ENCODE results near the gene L1TD1.
A peak's percentile ranks its signal among the peaks of the same experiment; 100 is the strongest.

Gene L1TD1

DNA sequence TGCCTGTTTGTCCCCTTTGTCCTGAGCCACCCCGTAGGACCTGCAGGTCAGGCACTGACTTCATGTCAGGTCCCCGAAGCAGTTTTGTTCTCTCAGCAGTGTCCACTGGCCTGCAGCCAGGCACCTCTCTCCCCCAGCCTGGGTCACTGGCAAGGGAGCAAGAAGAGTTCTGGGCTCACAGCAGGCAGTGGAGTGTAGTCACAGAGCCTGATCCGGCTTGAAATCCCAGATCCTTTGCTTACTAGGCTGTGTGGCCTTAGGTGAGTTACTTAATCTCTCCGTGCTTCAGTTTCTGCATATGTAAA lies 34.2 kb downstream of the L1TD1 start:
- H3K27ac ChIP-seq: no peak overlapping the region
- H3K9ac ChIP-seq: no peak overlapping the region
- no peak for TF ChIP-seq Cebpa-rat (IDR thresholded peaks at IDR 0.05)
- H3K9me3 ChIP-seq (replicated peaks in 1 of 11): no peaks in the 10 kb centered on the region
- H3K36me3 ChIP-seq: no peaks in the 10 kb centered on the region
- H3K27me3 ChIP-seq: no peaks in the 10 kb centered on the region
- no peak overlapping the region for H3K4me2 ChIP-seq
- H3K4me1 ChIP-seq: no peaks in the 10 kb centered on the region
- H4K20me1 ChIP-seq: no peaks in the 10 kb centered on the region
- no peak overlapping the region for H3K4me3 ChIP-seq

DNA sequence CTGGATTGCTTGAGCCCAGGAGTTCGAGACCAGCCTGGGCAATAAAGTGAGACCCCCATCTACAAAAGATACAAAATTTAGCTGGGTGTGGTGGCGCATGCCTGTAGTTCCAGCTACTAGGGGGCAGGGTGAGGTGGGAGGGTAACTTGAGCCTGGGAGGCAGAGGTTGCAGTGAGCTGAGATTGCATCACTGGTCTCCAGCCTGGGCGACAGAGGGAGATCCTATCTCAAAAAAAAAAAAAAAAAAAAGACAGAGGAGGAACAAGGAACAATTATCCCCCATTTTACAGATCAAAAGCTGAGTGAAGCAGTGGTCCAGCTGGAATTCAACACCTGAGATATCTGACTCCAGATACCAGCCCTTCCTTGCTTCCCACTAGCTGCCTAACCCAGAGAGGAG lies 34.8 kb downstream of the L1TD1 start:
- no peak overlapping the region for H3K4me3 ChIP-seq
- H3K9ac ChIP-seq: no peak overlapping the region
- H3K4me1 ChIP-seq: no peaks in the 10 kb centered on the region
- TF ChIP-seq Cebpa-rat (IDR thresholded peaks at IDR 0.05): no peak
- no peaks in the 10 kb centered on the region for H3K9me3 ChIP-seq (replicated peaks in 1 of 11)
- no peaks in the 10 kb centered on the region for H4K20me1 ChIP-seq
- H3K27me3 ChIP-seq: no peaks in the 10 kb centered on the region
- H3K4me2 ChIP-seq: no peak overlapping the region
- no peaks in the 10 kb centered on the region for H3K36me3 ChIP-seq
- no peak overlapping the region for H3K27ac ChIP-seq

DNA sequence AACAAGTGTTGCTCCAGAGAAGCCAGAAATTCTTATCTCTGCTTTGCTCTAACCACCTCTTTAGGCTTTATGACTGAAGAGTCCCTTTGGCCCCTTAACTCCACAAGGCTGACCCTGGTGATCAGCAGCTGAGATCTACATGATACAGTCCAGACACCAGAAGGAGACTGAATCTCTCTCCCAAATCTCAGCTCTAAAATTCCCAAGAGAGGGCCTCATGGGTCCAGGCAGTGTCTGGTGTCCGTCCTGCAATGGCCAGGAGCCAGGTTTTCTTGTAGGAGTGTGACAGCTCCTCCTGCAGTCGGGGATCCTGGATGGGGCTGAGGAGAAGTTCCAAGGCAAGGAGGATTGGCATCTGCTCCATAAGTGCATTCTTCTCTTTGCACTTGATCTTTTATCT lies 35.3 kb downstream of the L1TD1 start:
- no peaks in the 10 kb centered on the region for H3K9me3 ChIP-seq (replicated peaks in 1 of 11)
- H3K27me3 ChIP-seq: no peaks in the 10 kb centered on the region
- no peak overlapping the region for H3K4me3 ChIP-seq
- no peaks in the 10 kb centered on the region for H3K4me1 ChIP-seq
- no peak for TF ChIP-seq Cebpa-rat (IDR thresholded peaks at IDR 0.05)
- H3K4me2 ChIP-seq: no peak overlapping the region
- H3K27ac ChIP-seq: no peak overlapping the region
- no peak overlapping the region for H3K9ac ChIP-seq
- no peaks in the 10 kb centered on the region for H4K20me1 ChIP-seq
- H3K36me3 ChIP-seq: no peaks in the 10 kb centered on the region

DNA sequence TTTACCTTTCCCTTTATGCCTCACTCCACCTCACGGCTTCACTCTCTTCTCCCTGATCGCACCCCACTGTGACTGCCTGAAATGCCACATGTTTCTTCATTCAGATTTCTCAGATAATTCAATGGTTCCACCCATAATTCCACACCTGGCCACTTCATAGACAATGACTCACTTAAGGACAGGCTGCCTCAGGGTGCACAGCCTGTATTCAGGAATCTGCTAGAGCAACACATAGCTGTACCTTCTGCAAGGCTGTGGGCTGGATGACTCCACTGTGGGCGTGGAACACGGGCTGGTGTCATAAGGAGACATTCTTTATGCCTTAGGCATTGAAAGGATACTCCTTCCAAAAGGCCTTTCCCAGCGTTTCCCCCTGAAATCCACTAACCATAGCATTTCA lies 36.1 kb downstream of the L1TD1 start:
- H3K27me3 ChIP-seq: no peaks in the 10 kb centered on the region
- no peak overlapping the region for H3K4me2 ChIP-seq
- H3K4me3 ChIP-seq: no peak overlapping the region
- no peaks in the 10 kb centered on the region for H3K36me3 ChIP-seq
- H3K27ac ChIP-seq: no peak overlapping the region
- no peaks in the 10 kb centered on the region for H4K20me1 ChIP-seq
- no peak overlapping the region for H3K9ac ChIP-seq
- no peaks in the 10 kb centered on the region for H3K4me1 ChIP-seq
- no peak for TF ChIP-seq Cebpa-rat (IDR thresholded peaks at IDR 0.05)
- H3K9me3 ChIP-seq (replicated peaks in 1 of 11): no peaks in the 10 kb centered on the region

DNA sequence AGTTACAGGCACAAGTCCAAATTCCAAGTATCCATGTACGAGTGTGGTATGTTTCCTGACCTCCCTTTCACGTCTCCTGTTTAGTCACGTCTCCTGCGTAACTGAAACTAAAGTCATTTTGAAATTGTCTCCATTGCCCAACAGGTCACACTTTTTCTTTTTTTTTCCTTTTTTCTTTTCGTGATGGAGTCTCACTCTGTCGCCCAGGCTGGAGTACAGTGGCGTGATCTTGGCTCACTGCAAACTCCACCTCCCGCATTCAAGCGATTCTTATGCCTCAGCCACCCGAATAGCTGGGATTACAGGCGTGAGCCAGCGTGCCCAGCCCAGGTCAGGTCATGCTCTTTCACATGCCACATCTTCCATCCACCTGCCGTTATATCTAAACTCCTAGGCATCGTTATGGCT lies 38.2 kb downstream of the L1TD1 start:
- Histone ChIP-seq H3K27ac (no peak overlapping the region), H3K27me3 (no peaks in the 10 kb centered on the region), H3K4me1 (no peaks in the 10 kb centered on the region), H3K4me3 (no peak overlapping the region), H3K9me3 (replicated peaks in 1 of 11) (no peaks in the 10 kb centered on the region), H3K36me3 (no peaks in the 10 kb centered on the region), H3K4me2 (no peak overlapping the region), H3K9ac (no peak overlapping the region), H4K20me1 (no peaks in the 10 kb centered on the region)
- no peak for TF ChIP-seq Cebpa-rat (IDR thresholded peaks at IDR 0.05)

DNA sequence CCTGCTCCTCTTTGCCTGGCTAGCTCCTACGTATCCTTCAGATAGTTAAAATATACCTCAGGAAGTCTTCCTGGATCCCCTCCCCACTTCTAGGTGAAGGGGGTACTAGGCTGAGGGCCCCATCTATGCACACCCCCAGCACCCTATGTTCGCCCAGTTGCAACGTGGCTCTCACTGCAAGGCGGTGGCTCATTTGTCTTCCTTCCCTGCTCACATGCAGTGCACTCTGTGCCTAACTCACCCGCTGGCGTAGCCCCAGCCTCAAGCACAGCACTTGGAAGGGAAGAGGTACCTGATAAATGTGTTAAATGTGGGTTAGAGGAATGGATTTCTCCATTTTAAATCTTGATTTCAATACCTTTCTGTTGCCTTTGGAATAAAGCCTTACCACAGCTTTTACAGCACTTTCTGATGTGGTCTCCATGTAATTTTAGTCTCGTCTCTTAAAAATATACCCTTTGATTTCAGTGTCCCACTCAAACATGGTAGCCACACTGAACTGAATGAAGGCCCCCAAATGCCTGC lies 39.3 kb downstream of the L1TD1 start:
- Histone ChIP-seq H3K27ac (no peak overlapping the region), H3K27me3 (no peaks in the 10 kb centered on the region), H3K4me2 (no peak overlapping the region), H4K20me1 (no peaks in the 10 kb centered on the region), H3K9me3 (replicated peaks in 1 of 11) (no peaks in the 10 kb centered on the region), H3K4me3 (no peak overlapping the region), H3K4me1 (no peaks in the 10 kb centered on the region), H3K36me3 (no peaks in the 10 kb centered on the region), H3K9ac (no peak overlapping the region)
- TF ChIP-seq Cebpa-rat (IDR thresholded peaks at IDR 0.05): no peak

DNA sequence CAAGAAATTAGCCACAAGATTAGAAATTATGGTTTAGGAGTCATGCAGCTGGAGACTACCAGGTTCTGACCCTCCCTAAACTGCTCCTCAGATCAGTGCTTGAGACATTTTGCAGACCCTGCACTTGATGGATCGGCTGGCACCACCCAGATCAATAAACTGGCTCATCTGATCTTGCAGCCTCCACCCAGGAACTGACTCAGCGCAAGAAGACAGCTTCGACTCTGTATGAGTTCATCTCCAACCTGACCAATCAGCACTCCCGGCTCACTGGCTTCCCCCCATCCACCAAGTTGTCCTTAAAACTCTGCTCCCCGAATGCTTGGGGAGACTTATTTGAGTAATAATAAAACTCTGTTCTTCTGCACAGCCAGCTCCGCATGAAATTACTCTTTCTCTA lies 40.0 kb downstream of the L1TD1 start:
- no peaks in the 10 kb centered on the region for H3K36me3 ChIP-seq
- no peaks in the 10 kb centered on the region for H3K27me3 ChIP-seq
- no peak overlapping the region for H3K27ac ChIP-seq
- no peak for TF ChIP-seq Cebpa-rat (IDR thresholded peaks at IDR 0.05)
- no peaks in the 10 kb centered on the region for H3K4me1 ChIP-seq
- H3K4me2 ChIP-seq: 0 out of 22 replicates have a peak overlapping the region, but pooled peaks of 1 of the 11 experiments have one; percentile 12
- no peak overlapping the region for H3K9ac ChIP-seq
- H3K4me3 ChIP-seq: no peak overlapping the region
- H4K20me1 ChIP-seq: no peaks in the 10 kb centered on the region
- H3K9me3 ChIP-seq (replicated peaks in 1 of 11): no peaks in the 10 kb centered on the region

DNA sequence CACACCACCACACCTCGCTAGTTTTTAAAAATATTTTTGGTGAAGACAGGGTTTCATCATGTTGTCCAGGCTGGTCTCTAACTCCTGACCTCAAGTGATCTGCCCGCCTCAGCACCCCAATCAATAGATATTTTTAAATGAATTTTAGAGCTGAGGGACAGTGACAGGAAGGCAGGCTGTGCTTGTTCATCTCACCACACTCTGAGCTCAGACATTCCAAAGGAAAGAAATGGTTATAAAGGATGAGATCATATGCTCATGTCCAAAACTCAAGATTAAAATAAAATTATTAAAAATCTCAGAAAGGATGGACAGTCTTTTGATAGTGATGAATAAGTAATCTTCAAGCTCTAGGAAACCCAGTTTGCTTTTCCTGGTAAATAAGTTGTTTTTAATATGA lies 40.9 kb downstream of the L1TD1 start:
- Histone ChIP-seq H3K27ac (no peak overlapping the region), H3K36me3 (no peaks in the 10 kb centered on the region), H3K9ac (no peak overlapping the region), H3K4me3 (no peak overlapping the region), H4K20me1 (no peaks in the 10 kb centered on the region), H3K27me3 (no peaks in the 10 kb centered on the region), H3K4me1 (no peaks in the 10 kb centered on the region), H3K4me2 (no peak overlapping the region), H3K9me3 (replicated peaks in 1 of 11) (no peaks in the 10 kb centered on the region)
- no peak for TF ChIP-seq Cebpa-rat (IDR thresholded peaks at IDR 0.05)

DNA sequence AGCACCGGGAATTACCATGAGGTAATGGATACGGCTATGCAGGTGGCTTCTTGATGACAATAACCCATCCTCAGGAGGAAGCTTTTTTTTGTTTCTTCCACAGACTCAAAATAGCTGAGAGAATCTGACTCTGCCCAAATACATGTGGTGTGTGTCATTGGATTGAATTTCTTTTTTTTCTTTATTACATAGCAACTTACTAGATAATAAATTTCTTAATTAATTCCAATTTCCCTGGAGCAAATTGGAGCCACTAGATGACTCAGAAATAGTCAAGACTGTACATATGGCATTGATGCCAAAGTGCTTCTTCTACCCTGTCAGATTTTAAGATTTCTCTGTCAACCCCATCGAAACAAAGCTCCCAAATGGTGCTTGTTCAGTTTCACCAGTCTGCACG lies 42.7 kb downstream of the L1TD1 start:
- Histone ChIP-seq H3K9me3 (replicated peaks in 1 of 11) (no peaks in the 10 kb centered on the region), H3K36me3 (no peaks in the 10 kb centered on the region), H3K4me2 (no peak overlapping the region), H3K4me3 (no peak overlapping the region), H3K9ac (no peak overlapping the region), H3K4me1 (peaks cover 0 to 6% (median 1%) of the 10 kb centered on the region in 10 experiments; a peak in 4 of 20 replicates), H3K27ac (no peak overlapping the region), H4K20me1 (no peaks in the 10 kb centered on the region), H3K27me3 (no peaks in the 10 kb centered on the region)
- TF ChIP-seq Cebpa-rat (IDR thresholded peaks at IDR 0.05): no peak

DNA sequence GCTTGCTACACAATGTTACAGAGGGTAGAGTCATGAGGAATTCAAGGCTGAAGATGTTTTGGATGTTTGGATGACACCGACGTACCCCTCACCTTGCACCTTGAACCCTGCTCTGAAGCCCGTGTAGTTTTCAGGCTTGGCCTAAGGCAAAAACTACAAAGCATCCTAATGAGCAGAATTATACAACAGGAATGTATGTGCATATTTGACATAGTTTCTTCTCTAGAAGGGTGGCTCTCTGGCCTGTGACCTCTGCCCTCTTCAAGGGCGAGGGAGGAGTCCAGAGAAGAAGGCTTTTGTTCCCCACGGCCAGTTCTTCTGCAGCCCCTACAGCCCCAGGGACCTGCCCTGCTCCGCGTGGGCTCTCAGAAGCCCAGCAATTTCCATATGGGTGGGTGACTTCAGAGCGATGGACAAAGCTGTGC lies 43.3 kb downstream of the L1TD1 start:
- H3K27ac ChIP-seq: no peak overlapping the region
- peaks cover 0 to 4% (median 0%) of the 10 kb centered on the region in 11 experiments; a peak in 1 of 22 replicates for H3K9me3 ChIP-seq (replicated peaks in 1 of 11)
- no peak overlapping the region for H3K4me3 ChIP-seq
- no peak overlapping the region for H3K4me2 ChIP-seq
- peaks cover 0 to 6% (median 1%) of the 10 kb centered on the region in 10 experiments; a peak in 4 of 20 replicates for H3K4me1 ChIP-seq
- TF ChIP-seq Cebpa-rat (IDR thresholded peaks at IDR 0.05): no peak
- H4K20me1 ChIP-seq: no peaks in the 10 kb centered on the region
- H3K9ac ChIP-seq: no peak overlapping the region
- H3K36me3 ChIP-seq: no peaks in the 10 kb centered on the region
- no peaks in the 10 kb centered on the region for H3K27me3 ChIP-seq

All from BLaER1 treated with 17β-estradiol and CSF1 and Interleukin-3, amounts not matched to agents 10 nM and 100 nM (cell line).